KMS-11 (cell line): ENCODE results near the gene DSCAML1.

Experiments
- H2AFZ ChIP-seq: fragments of 200-600 bp; sonication (generic); 2 replicates; pipeline ENCODE4 v1.6.1; 2016; ENCODE audit warnings: antibody characterized with exemption, mixed run types, low read depth
- H3K27ac ChIP-seq: fragments of 200-600 bp; sonication (generic); 2 replicates; pipeline ENCODE4 v1.6.1; 2016; ENCODE audit warnings: mild to moderate bottlenecking, mixed run types
- H3K27me3 ChIP-seq: fragments of 200-600 bp; sonication (generic); 2 replicates; pipeline ENCODE4 v1.6.1; 2017; ENCODE audit warnings: mild to moderate bottlenecking, low read depth, mixed run types, moderate library complexity; ENCODE audit not compliant: insufficient read depth
- H3K36me3 ChIP-seq: fragments of 200-600 bp; sonication (generic); 2 replicates; pipeline ENCODE4 v1.6.1; 2017; ENCODE audit warnings: mild to moderate bottlenecking, mixed run types; ENCODE audit not compliant: insufficient read depth
- H3K4me1 ChIP-seq: fragments of 200-600 bp; sonication (generic); 2 replicates; pipeline ENCODE4 v1.6.1; 2016; ENCODE audit warnings: mild to moderate bottlenecking, low read depth, mixed run types; ENCODE audit not compliant: poor library complexity, severe bottlenecking
- H3K4me2 ChIP-seq: fragments of 200-600 bp; sonication (generic); 2 replicates; pipeline ENCODE4 v1.7.0; 2016; ENCODE audit warnings: mild to moderate bottlenecking, mixed run types
- H3K4me3 ChIP-seq: fragments of 200-600 bp; sonication (generic); IDR thresholded peaks from 2 replicates; pipeline ENCODE4 v1.6.1; 2017; ENCODE audit warnings: low read depth, low read length, mixed read lengths; ENCODE audit not compliant: insufficient read depth
- H3K79me2 ChIP-seq: fragments of 200-600 bp; sonication (generic); 2 replicates; pipeline ENCODE4 v1.6.1; 2016; ENCODE audit warnings: low read depth, mixed run types; ENCODE audit not compliant: insufficient read depth
- H3K9ac ChIP-seq: fragments of 200-600 bp; sonication (generic); 2 replicates; pipeline ENCODE4 v1.6.1; 2016; ENCODE audit warnings: mild to moderate bottlenecking, mixed run types
- H4K20me1 ChIP-seq: fragments of 200-600 bp; sonication (generic); 2 replicates; pipeline ENCODE4 v1.6.1; 2016; ENCODE audit warnings: mild to moderate bottlenecking, mixed run types; ENCODE audit not compliant: insufficient read depth
- TF ChIP-seq, protein P1 (sequence below): fragments of 200-600 bp; sonication (generic); conservative IDR thresholded peaks from 2 replicates; pipeline ENCODE4 v1.6.1; 2017; ENCODE audit warnings: low read depth, mild to moderate bottlenecking, antibody characterized with exemption, low read length, moderate library complexity, mixed read lengths

Gene DSCAML1

DNA sequence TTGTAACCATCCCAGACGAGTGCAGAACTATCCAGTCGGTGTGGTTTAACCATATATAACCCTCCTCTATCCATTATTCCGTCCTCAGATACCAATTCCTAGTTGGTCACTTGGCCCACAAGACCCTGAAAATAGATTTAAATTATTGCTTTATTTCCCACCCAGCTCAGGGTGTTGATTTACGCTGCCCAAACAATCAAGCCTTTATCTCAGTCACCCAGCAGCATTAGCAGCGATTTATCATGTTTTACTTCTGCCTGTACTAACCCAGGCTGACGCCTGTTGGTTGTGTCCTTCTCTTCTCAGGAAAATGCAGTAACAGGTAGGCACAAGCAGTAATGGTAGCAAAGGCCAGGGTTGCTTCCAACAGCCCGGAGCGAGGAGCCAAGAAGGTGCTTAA lies 81.2 kb downstream of the DSCAML1 start:
- H3K4me2 ChIP-seq: no peak overlapping the region
- H3K79me2 ChIP-seq: no peaks in the 10 kb centered on the region
- peaks cover 70% of the 10 kb centered on the region for H3K4me1 ChIP-seq
- no peak overlapping the region; the same call in 1 of the 2 replicates for H3K27ac ChIP-seq
- no peaks in the 10 kb centered on the region for H3K27me3 ChIP-seq
- H3K9ac ChIP-seq: no peak overlapping the region
- H3K4me3 ChIP-seq: no peak overlapping the region
- no peaks in the 10 kb centered on the region for H4K20me1 ChIP-seq
- no peaks in the 10 kb centered on the region for H3K36me3 ChIP-seq
- no peak overlapping the region for H2AFZ ChIP-seq
- TF ChIP-seq, protein P1, sequence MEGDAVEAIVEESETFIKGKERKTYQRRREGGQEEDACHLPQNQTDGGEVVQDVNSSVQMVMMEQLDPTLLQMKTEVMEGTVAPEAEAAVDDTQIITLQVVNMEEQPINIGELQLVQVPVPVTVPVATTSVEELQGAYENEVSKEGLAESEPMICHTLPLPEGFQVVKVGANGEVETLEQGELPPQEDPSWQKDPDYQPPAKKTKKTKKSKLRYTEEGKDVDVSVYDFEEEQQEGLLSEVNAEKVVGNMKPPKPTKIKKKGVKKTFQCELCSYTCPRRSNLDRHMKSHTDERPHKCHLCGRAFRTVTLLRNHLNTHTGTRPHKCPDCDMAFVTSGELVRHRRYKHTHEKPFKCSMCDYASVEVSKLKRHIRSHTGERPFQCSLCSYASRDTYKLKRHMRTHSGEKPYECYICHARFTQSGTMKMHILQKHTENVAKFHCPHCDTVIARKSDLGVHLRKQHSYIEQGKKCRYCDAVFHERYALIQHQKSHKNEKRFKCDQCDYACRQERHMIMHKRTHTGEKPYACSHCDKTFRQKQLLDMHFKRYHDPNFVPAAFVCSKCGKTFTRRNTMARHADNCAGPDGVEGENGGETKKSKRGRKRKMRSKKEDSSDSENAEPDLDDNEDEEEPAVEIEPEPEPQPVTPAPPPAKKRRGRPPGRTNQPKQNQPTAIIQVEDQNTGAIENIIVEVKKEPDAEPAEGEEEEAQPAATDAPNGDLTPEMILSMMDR: no peak

DNA sequence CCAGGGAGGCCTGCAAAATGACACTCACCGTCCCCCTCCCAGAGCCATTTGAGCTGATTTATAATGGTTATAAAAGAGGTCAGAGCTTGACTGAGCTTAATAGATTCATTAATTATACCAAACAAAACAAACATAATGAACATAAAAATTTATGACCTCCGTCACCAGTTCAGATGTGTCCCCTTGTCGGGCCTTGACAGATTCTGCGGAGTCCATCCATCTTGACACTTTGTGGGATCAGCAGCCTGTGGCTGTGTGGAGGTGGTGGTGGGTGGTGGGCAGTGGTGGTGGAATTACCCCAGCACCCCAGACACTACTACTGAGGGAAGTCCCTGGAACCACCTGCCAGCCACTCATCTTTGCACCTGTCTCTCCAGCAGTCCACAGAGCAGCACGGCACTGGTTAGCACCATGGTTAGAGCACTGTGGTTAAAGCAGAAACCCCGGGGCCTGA lies 83.5 kb downstream of the DSCAML1 start:
- Histone ChIP-seq H3K4me1 (peaks cover 60% of the 10 kb centered on the region), H2AFZ (no peak overlapping the region; the same call in 1 of the 2 replicates), H3K27me3 (no peaks in the 10 kb centered on the region)

DNA sequence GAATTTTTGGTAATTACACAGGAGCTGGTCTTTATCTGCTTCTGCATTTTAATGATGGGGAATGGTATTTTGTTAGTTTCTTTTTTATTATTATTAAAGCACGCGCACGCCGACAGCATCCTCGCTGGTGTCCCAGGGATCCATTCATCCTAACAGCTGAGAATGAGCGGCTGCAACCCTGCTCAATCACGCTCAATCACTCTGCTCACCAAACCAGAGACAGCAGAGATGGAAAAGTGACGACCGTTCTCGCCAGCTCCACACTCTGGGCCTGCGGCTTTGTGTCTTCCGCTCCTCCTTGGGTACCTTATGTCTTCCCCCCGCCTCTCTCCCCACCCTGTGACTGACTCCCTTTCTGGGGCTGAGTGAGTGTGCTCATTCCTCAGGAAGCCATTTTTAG lies 84.5 kb downstream of the DSCAML1 start:
- TF ChIP-seq, protein P1: no peak
- no peaks in the 10 kb centered on the region for H3K36me3 ChIP-seq
- no peaks in the 10 kb centered on the region for H3K79me2 ChIP-seq
- no peak overlapping the region for H3K4me3 ChIP-seq
- H3K9ac ChIP-seq: no peak overlapping the region
- H2AFZ ChIP-seq: no peak overlapping the region
- no peak overlapping the region for H3K4me2 ChIP-seq
- H4K20me1 ChIP-seq: no peaks in the 10 kb centered on the region
- no peaks in the 10 kb centered on the region for H3K27me3 ChIP-seq
- H3K4me1 ChIP-seq: peaks cover 56% of the 10 kb centered on the region
- H3K27ac ChIP-seq: no peak overlapping the region

More for the DNA sequence above, 83.5 kb downstream of the DSCAML1 start:
- TF ChIP-seq, protein P1: no peak
- H3K4me3 ChIP-seq: no peak overlapping the region
- no peak overlapping the region for H3K9ac ChIP-seq
- no peaks in the 10 kb centered on the region for H3K36me3 ChIP-seq
- H3K27ac ChIP-seq: peak overlapping the region; percentile 73; the same call in 1 of the 2 replicates
- no peaks in the 10 kb centered on the region for H3K79me2 ChIP-seq
- peak overlapping the region; percentile 86; the same call in 1 of the 2 replicates for H3K4me2 ChIP-seq
- no peaks in the 10 kb centered on the region for H4K20me1 ChIP-seq

DNA sequence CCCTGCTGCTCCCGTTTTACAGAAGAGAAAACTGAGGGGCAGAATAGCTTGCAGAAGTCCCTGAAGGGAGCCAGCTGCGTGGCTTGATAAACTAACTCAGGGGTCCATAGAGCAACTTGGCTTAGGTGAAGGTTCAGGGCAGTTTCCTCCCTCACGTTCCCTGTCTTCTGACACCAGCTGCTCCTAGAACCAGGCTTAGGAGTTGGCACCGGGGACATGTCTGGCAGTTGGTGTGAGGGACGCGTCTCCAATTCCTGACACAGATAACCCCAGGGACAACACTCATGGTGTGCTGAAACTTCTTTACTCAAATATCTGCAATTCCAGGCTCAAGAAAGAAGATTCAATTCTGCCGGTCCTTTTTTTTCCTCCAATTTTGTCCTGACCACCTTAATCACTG lies 85.7 kb downstream of the DSCAML1 start:
- Histone ChIP-seq H3K9ac (no peak overlapping the region), H3K36me3 (no peaks in the 10 kb centered on the region), H3K4me1 (peaks cover 46% of the 10 kb centered on the region), H2AFZ (no peak overlapping the region), H3K27me3 (no peaks in the 10 kb centered on the region), H4K20me1 (no peaks in the 10 kb centered on the region), H3K79me2 (no peaks in the 10 kb centered on the region), H3K27ac (no peak overlapping the region), H3K4me3 (no peak overlapping the region), H3K4me2 (no peak overlapping the region)
- TF ChIP-seq, protein P1: no peak
